Hepatocyte (in vitro differentiated cells): ENCODE results near the gene CDH22.

Source experiments
- CTCF ChIP-seq: fragments of 200-600 bp; sonication (generic); IDR thresholded peaks from 2 replicates; pipeline ENCODE4 v1.5.1; 2016; ENCODE audit warnings: antibody characterized with exemption, mild to moderate bottlenecking; ENCODE audit not compliant: poor library complexity
- EZH2 ChIP-seq: fragments of 200-600 bp; sonication (generic); IDR thresholded peaks from 2 replicates; pipeline ENCODE4 v1.6.1; 2016; ENCODE audit warnings: antibody characterized with exemption, mild to moderate bottlenecking, borderline replicate concordance

GRCh38 chr20:46178891-46179290 lies 129.4 kb downstream of the CDH22 start:
- TF ChIP-seq CTCF, result no peak
- no peak for TF ChIP-seq EZH2
